Tibial artery (tissue), 4 donors: ENCODE results near the gene INHBA.
A peak's percentile ranks its signal among the peaks of the same experiment; 100 is the strongest.

Experiments
- DNase-seq, 2 donors: peaks; one replicate each; pipeline ENCODE4 v3.0.0-alpha.2; 2019
- H3K27ac ChIP-seq, 2 donors: fragments of 200-600 bp; sonication (generic) in 1 of 2; 1 replicate in 1 of 2; 2 replicates in 1 of 2; pipeline ENCODE4 v1.5.1; 2018 to 2019; ENCODE audit warnings: mild to moderate bottlenecking in 1 of 2
- H3K27me3 ChIP-seq, 2 donors: fragments of 200-600 bp; sonication (generic) in 1 of 2; one replicate each; pipeline versions ENCODE4 v1.5.1 to v1.6.0; 2016 to 2019
- H3K36me3 ChIP-seq, 3 donors: fragments of 200-600 bp; sonication (generic) in 2 of 3; one replicate each; pipeline ENCODE4 v1.5.1; 2016 to 2019; ENCODE audit warnings: mild to moderate bottlenecking in 2 of 3
- H3K4me1 ChIP-seq, 4 donors: fragments of 200-600 bp; sonication (generic) in 2 of 4; 1 replicate in 3 of 4; 2 replicates in 1 of 4; pipeline ENCODE4 v1.5.1; 2016 to 2019
- H3K4me3 ChIP-seq, 2 donors: fragments of 200-600 bp; sonication (generic) in 1 of 2; 1 replicate in 1 of 2; 2 replicates in 1 of 2; pipeline ENCODE4 v1.5.1; 2018 to 2019; ENCODE audit warnings: mild to moderate bottlenecking in 2 of 2
- H3K9me3 ChIP-seq, 3 donors: fragments of 200-600 bp; sonication (generic) in 1 of 3; one replicate each; pipeline ENCODE4 v1.5.1; 2016 to 2019
- intact Hi-C: fragments of 100-400 bp; cut with DNase I; formaldehyde crosslinking; loops from one replicate; pipeline ENCODE4 v1.15.0; 2023; ENCODE audit warnings: low total_unique reads
- TF ChIP-seq, protein P1 (sequence below), 2 experiments: fragments of 200-600 bp in 1 of 2; fragments of 450-650 bp in 1 of 2; IDR thresholded peaks; one replicate each; pipeline ENCODE4 v1.5.1; 2017 to 2019; ENCODE audit warnings: antibody characterized with exemption in 2 of 2, mild to moderate bottlenecking in 1 of 2, moderate library complexity in 1 of 2

The INHBA gene

DNA sequence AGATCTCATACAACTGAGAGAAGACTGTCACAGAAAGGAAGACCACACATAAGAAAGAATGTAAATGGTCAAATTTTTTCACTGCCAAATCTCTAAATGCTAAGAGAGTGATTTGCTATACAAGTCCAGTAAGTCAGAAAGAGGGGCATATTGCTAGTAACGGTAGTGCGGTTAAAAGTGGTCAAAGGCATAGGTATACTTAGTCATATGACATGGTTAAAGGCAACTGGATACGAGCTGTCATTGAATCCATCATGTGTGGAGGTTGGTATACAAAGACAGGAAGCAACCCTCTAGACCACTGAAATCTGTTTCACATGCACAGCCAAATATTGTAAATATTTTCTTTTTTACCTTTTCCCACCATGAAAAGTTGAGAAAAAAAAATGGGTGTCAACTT, 4.8 kb downstream of the INHBA start:
- TF ChIP-seq, protein P1, sequence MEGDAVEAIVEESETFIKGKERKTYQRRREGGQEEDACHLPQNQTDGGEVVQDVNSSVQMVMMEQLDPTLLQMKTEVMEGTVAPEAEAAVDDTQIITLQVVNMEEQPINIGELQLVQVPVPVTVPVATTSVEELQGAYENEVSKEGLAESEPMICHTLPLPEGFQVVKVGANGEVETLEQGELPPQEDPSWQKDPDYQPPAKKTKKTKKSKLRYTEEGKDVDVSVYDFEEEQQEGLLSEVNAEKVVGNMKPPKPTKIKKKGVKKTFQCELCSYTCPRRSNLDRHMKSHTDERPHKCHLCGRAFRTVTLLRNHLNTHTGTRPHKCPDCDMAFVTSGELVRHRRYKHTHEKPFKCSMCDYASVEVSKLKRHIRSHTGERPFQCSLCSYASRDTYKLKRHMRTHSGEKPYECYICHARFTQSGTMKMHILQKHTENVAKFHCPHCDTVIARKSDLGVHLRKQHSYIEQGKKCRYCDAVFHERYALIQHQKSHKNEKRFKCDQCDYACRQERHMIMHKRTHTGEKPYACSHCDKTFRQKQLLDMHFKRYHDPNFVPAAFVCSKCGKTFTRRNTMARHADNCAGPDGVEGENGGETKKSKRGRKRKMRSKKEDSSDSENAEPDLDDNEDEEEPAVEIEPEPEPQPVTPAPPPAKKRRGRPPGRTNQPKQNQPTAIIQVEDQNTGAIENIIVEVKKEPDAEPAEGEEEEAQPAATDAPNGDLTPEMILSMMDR (IDR thresholded peaks at IDR 0.05), result no peak
- Histone ChIP-seq H3K36me3 (no peaks in the 10 kb centered on the region), H3K4me1 (peaks cover 0 to 53% (median 29%) of the 10 kb centered on the region in 4 donors), H3K4me3 (peak overlapping the region; percentile 70 to 72), H3K9me3 (no peaks in the 10 kb centered on the region), H3K27me3 (no peaks in the 10 kb centered on the region), H3K27ac (peak overlapping the region; percentile 95 to 97)
- intact Hi-C loops, result loop anchor here (5.0 to 10.0 kb wide), 2 partner anchors 853 to 1496 kb away; no protein-coding TSS in a partner anchor
- no peak for DNase-seq

GRCh38 chr7:41696323-41696916, 6.5 kb downstream of the INHBA start:
- Histone ChIP-seq H3K36me3 (no peaks in the 10 kb centered on the region), H3K27ac (peak overlapping the region; percentile 95 to 97), H3K27me3 (no peaks in the 10 kb centered on the region), H3K4me3 (peak overlapping the region; percentile 70 to 72), H3K9me3 (no peaks in the 10 kb centered on the region), H3K4me1 (peaks cover 0 to 56% (median 39%) of the 10 kb centered on the region in 4 donors)
- DNase-seq, result peak; percentile 86 to 91
- TF ChIP-seq, protein P1 (IDR thresholded peaks at IDR 0.05), result peak; percentile 75 to 85
- intact Hi-C loops, result loop anchor here (5.0 to 10.0 kb wide), 2 partner anchors 852 to 1494 kb away; no protein-coding TSS in a partner anchor

- no peak for DNase-seq
- TF ChIP-seq, protein P1 (IDR thresholded peaks at IDR 0.05), result no peak
- intact Hi-C loops, result loop anchor here (5.0 to 10.0 kb wide), 2 partner anchors 851 to 1493 kb away; no protein-coding TSS in a partner anchor
- peak overlapping the region; percentile 70 to 72 for H3K4me3 ChIP-seq
- peak overlapping the region; percentile 95 to 97 for H3K27ac ChIP-seq
- no peaks in the 10 kb centered on the region for H3K27me3 ChIP-seq
- no peaks in the 10 kb centered on the region for H3K36me3 ChIP-seq
- H3K4me1 ChIP-seq, result peaks cover 0 to 57% (median 40%) of the 10 kb centered on the region in 4 donors
- H3K9me3 ChIP-seq, result no peaks in the 10 kb centered on the region
Measured at GRCh38 chr7:41695661-41696322, 7.1 kb downstream of the INHBA start.

GRCh38 chr7:41694495-41694894, 8.4 kb downstream of the INHBA start:
- peak overlapping the region; percentile 70 to 72 for H3K4me3 ChIP-seq
- peak overlapping the region; percentile 95 to 97 for H3K27ac ChIP-seq
- no peaks in the 10 kb centered on the region for H3K9me3 ChIP-seq
- peaks cover 8 to 9% (median 8%) of the 10 kb centered on the region in 3 donors for H3K36me3 ChIP-seq
- H3K27me3 ChIP-seq, result no peaks in the 10 kb centered on the region
- no peak for DNase-seq
- intact Hi-C loops, result loop anchor here (10.0 kb wide), 1 partner anchor 850 kb away; no protein-coding TSS in a partner anchor
- H3K4me1 ChIP-seq, result peaks cover 0 to 70% (median 43%) of the 10 kb centered on the region in 4 donors
- TF ChIP-seq, protein P1 (IDR thresholded peaks at IDR 0.05), result no peak

GRCh38 chr7:41693150-41693997, 9.5 kb downstream of the INHBA start:
- Histone ChIP-seq H3K27ac (peak overlapping the region; percentile 95 to 97), H3K27me3 (no peaks in the 10 kb centered on the region), H3K9me3 (no peaks in the 10 kb centered on the region), H3K4me3 (peak overlapping the region; percentile 1 to 25), H3K36me3 (peaks cover 14 to 17% (median 14%) of the 10 kb centered on the region in 3 donors), H3K4me1 (peaks cover 0 to 81% (median 43%) of the 10 kb centered on the region in 4 donors)
- peak in 1 of 2 donors; percentile 80 for DNase-seq
- TF ChIP-seq, protein P1 (IDR thresholded peaks at IDR 0.05), result peak; percentile 49 to 50
- intact Hi-C loops, result loop anchor here (10.0 kb wide), 1 partner anchor 849 kb away; no protein-coding TSS in a partner anchor
